GM19238 (cell line): ENCODE measurements around the gene LEFTY2.
A peak's percentile ranks its signal among the peaks of the same experiment; 100 is the strongest.
"Not testable (repeated sequence)": the region's sequence is repeated elsewhere in the genome, so short reads cannot be mapped to it uniquely, and the experiment has no call there.

Experiments
- DNase-seq: peaks from one replicate; pipeline ENCODE4 v3.0.0; 2011; ENCODE audit warnings: low spot score; ENCODE audit not compliant: insufficient read length

LEFTY2 gene

DNA sequence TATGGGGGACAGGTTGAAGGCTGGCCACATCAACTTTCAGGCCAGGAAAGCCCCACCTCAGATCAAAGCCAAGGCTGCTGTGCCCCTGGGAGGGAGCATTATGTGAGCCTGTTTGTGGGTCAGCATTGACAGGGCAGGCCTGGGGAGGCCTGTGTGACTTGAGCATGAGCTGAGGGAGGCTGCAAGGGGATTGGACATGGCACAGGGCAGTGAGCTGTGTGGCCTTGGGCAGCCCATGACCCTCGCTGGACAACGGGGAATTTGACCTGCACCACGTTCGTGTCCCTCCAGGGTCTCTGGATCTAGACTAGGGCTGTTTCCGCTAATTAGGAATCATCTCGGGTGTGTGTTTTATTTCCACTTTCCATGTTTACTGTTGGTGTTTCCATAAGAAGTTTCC is 34.6 kb downstream of the LEFTY2 start:
- DNase-seq: no peak

DNA sequence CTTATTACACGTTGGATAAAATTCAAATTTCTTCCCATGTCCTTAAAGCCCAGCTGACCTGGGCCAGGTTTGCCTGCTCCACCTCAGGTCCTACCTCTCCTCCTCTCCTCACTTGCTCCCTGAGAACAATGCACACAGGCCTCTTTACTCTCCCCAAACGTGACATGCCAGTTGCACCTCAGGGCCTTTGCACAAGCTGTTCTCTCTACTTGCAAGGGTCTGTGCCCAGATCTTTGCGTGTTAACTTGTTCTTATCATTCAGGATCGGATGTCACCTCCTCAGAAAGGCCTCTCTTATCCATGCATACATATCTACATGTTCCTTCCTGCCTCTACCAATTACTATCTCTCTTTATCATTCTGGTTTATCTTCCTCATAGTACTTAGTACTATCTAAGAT is 37.4 kb downstream of the LEFTY2 start:
- DNase-seq: no peak

DNA sequence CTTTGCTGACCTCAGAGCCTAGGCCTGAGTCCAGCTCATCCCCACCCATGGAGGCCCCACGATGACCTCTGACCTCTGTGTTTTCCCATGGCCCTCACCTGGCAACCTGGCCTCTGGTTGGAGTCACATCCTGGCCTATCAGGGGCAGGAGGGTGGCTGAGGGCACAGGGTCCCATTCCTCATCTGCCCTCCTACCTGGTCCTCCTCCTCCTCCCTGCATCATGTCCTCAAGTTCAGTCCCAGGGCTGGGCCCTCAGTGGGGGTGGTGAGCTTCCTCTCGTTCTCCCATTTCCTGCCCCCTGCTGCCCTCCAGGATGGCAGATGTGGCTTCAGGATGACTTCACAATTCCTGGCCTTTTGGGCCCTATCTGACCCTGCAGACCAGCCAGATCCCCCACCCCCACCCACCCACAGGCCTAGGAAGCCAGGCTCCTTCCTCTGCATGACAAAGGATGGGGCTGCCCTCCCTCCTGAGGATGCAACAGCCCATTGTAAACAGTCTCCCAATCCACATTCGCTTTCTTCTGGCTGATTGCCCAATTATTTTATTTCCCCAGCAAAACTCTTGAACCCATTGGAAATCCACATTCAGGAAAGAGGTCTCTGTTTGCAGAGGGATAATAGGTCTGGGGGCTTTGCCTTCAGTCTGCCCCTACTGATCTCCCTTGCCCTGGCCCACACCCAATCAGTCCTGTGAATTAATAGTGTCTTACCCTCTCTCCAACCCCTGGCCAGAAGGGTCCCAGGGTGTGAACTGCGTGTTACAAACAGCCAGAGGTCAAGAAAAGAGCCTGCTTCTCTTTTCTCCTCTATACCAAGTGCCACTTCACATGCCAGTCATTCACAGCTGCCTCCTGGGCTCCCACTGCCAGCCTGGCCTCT is 41.7 kb downstream of the LEFTY2 start:
- no peak for DNase-seq

DNA sequence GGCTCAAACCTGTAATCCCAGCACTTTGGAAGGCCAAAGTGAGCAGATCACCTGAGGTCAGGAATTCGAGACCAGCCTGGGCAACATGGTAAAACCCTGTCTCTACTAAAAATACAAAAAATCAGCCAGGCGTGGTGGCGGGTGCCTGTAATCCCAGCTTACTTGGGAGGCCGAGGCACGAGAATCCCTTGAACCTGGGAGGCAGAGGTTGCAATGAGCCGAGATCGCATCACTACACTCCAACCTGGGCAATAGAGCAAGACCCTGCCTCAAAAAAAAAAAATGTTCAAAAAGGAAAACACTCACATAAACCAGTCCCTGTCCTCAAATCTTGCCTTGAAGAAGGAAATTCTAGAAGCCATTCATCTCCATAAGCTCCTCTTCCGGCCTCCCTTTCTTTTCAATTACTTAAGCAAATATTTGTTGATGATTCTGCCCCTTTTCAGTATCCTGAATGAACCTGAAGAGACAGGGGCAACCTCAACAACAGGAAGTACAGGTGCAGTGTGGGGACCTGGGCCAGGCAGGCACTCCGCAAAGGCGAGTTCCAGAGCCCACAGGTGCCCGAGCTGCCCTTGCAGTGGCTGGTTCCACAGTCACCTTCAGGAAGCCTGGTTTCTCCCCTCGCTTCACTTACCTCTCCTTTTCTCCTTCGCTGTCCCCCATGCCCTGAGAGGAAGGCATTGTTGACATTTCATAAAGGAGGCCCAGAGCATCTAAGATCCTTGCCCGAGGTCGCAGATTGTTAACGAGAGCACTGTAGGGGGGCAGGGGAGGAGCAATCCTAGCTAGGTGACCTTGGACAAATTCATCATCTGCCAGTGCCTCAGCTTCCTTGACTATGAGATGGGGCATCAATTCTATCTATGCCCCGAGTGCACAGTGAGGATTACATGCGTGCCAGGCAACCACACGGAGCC is 43.2 kb downstream of the LEFTY2 start:
- DNase-seq: no peak

DNA sequence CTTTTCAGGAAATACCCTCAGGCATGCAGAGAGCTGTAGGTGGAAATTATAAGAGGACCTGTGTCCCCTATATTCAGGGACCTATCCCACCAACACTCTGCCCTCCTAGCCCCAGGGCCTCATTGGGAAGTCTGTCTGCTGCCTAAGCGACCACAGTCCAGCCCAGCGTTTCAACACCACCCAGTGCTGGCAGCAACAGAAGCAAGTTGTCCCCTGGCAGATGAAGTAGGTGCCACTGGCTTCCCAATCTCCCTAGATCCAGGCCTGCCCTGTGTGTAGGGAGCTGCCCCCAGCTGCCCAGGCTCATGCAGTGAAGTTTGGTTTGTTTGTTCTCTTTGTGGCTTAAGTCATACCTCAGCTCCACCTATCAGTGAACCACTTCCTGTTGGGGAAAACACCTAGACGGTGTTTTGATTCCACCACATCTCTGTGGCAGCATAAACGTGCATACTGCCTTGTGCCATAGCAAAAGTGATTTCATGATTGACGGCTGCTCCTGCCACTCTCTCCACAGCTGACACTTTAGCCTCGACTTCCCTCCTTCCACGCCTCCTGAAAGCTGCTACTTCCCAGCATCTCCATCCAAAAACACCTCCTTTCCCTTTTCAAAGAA is 44.0 kb downstream of the LEFTY2 start:
- DNase-seq: peak; percentile 89

DNA sequence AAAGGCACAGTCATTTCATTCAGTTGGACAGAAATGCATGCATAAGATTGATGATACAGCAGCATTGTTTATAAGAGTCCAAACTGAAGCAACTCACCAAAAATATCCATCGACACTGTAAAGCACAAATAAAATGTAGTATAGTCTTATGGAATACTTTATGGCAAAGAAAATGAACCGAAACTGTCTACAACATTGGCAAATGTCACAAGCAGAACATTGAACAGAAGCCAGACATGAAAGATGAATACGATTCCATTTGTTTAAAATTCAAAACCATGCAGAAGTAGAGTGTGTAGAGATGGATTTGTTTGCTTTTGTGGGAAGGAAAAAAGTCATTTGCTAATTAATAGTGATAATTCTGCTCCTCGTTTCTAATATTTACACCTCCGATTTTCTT is 44.5 kb downstream of the LEFTY2 start:
- DNase-seq: no peak

DNA sequence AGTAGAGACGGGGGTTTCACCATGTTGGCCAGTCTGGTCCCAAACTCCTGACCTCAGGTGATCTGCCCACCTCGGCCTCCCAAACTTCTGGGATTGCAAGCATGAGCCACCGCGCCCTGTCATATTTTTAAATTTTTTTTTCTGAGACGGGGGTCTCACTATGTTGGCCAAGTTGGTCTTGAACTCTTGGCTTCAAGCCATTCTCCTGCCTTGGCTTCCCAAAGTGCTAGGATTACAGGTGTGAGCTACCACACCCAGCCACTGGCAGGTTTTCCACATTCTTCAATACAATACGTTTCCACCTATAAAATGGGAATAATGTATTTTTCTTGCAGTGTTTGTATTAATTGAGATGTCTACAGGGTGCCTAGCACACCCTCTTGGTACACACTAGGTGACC is 48.7 kb downstream of the LEFTY2 start:
- DNase-seq: no peak

DNA sequence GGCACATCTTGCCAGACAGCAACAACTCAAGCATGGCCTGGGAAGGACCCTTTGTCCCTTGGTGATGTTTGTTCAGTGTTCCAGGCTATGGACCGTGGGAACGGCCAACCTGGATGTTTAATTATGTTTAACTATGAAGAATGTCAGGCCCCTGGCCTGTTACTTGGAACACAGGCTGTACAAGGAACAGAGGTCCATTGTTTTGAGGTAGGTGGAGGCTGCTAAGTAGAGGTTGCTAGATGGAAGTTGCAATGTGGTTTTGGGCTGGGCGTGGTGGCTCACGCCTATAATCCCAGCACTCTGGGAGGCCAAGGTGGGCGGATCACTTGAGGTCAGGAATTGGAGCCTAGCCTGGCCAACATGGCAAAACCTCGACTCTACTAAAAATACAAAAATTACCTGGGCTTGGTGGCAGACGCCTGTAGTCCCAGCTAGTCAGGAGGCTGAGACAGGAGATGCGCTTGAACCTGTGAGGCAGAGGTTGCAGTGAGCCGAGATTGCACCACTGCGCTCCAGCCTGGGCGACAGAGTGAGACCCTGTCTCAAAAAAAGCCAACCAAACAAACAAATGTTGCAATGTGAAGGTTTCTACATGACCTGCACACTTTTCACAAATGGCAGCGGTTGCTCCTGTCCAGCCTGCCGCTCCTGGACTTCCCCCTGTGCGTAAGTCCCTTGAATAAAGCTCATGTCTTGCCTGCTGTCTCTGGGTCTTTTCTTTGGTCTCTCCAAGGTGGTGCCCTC is 49.6 kb downstream of the LEFTY2 start:
- DNase-seq: no peak

DNA sequence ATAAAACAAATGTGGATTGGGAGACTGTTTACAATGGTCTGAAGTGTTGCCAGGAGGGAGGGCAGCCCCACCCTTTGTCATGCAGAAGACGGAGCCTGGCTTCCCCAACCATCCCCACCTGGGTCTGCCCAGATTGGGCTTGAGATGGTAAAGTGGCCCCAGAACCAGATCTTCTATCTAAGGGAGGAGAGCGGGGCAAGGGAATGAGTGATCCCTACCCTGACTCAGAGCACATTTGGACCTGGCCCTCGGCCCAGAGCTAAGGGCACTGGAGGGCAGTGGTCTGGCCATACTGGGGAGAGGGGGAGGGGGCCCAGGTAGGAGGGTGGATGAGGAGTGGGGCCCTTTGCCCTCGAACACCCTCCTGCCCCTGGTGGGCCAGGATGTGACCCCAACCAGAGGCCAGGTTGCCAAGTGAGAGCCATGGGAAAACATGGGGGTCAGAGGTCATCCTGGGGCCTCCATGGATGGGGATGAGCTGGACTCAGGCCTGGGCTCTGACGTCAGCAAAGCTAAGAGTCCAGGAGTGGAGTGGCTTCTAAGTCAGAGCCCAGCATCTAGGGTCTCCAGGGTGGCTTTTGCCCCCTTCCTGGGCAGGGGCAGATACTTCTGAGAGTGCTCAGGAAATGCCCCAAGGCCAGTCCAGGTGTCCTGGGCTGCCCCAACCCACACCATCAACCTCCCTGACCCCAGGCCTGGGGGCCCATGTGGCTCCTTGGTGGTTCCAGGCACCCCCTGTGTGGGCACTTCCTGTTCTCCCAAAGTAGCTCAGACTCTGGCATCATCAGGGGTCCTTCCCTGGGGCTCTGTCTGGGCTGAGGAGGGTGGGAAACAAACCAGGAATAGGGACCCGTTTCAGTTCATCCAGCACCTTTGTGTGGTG is 50.4 kb downstream of the LEFTY2 start:
- no peak for DNase-seq

DNA sequence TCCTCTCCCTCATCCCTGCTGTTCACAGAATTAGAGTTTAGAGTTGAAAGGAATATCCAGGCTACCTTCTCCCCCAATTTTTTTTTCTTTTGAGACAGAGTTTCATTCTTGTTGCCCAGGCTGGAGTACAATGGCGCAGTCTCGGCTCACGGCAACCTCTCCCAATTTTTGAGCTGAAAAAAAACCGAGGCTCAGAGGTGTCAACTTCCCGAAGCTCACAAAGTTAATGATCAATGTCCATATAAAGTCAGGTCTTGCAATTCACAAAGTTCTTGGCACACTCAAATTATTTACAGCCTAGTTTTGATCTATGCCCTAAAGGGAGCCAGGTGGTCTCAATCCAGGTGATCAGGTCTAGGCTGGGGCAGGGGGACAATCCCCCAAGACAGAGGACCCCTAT is 51.3 kb downstream of the LEFTY2 start:
- no peak for DNase-seq

DNA sequence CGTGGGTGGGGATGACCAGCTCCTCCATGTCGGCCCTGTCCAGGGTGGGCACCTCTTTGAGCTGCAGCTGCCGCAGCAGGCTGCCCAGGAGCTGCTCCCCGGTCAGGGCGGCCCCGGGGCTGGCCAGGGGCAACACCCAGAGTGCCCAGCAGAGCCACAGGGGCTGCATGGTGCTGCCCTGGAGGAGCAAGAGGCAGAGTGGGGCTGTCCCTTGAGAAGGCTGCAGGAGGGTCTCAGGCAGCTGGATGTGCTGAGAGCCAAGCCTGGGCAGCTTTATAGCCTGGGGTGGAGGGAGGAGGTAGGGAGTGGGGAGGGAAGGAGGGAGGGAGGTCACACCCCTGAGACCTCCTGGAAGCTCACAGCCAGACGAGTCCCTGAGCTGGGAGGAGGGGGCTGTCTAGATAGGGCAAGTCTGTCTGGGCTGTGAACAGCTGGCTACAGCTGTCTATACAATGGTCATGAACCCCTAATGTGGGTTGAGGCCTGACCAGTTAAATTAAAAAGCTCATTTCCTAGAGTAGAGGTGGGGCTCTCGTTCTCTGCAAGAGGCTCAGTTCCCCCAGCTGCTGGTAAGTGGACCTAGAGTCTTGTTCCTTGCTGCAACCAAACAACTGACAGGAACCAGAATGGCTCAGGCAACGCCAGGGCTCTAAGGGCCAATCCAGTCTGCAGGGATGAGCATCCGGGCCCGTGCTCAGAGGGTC is 52.0 kb downstream of the LEFTY2 start, which contains the start of gene LEFTY1:
LEFTY1 (minus strand) TSS at position 249 of the 704 bp plus-strand sequence; CDS start at position 169, 80 bp downstream.
- DNase-seq: no peak

DNA sequence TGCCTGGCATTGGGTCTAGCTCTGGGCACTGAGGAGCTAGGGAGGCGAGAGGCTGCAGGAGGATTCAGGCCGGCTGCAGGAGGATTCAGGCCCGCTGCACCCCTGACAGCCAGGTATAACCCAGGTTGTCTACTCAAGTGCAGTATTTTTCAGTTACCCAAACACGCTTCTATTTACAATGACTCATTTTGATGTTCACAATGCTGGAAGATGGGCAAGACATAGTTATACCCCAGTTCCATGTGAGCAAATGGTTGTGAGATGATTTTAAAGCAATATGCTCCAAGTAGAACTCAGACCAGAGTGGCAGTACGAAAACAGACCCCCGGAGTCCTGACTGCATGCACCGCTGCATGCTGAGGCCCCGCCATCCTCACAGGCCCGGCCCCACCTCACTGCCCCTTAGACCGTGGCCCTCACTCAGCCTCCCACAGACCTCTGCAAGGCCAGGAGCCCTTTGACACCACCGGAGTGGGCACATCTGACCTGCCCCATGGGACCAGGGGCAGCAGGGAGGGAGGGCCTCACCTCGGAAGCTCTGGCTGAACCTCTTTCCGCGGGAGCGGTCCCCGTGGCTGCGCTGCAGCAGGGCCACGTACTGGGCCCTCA is 52.6 kb downstream of the LEFTY2 start:
- DNase-seq: no peak

DNA sequence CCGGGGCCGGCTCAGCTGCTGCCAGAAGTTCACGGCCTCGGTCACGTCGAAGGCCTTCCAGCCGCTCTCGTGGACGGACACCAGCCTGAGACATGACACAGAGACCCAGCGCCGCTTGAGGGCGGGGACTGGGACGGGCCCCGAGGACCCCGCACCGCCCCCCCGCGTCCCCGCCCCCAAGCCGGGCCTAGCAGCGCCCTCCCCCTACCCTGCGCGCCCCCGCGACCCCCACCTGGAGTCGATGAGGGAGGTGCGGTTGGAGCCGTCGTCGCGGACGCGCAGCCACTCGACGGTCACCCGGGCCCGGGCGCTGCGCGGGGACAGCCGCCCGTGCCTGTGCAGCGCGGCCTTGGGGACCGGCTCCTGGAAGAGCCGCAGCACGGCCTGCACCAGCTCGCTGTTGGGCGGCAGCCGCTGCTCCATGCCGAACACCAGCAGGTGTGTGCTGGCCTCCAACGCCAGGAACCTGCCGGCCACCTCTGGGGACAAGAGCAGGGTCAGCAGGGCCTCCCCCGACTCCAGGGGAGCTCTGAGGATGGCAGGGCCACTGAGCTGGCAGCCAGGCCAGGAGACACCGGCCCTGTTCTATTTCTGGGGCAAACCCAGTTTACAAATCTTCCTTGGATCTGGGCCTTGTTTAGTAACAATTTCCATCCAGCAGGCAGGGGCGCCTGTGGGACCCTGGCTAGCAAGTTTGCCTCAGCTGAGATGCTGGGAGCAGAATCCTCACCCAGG is 53.3 kb downstream of the LEFTY2 start:
- DNase-seq: not testable (repeated sequence)

DNA sequence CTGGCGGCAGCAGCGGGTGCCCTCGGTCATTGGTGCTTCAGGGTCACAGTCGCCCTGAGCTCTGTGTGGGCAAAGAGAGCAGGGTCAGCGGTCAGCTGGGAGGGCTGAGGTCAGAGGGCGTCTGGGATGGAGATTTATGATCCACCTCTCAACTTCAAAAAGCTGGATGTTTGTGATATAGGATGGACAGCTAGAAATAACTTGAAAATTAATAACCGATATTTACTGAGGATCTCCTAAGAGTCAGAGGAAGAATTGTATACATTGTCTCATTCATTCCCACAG is 54.0 kb downstream of the LEFTY2 start:
- no peak for DNase-seq
